ENCODE results near the gene CMTM3. TPM values are rescaled to one million over a fixed set of nuclear protein-coding genes. Genes with fewer than 3 reads are reported as not detected.
"Not testable (repeated sequence)": the region's sequence is repeated elsewhere in the genome, so short reads cannot be mapped to it uniquely, and the experiment has no call there.

Gene CMTM3
- polyA plus RNA-seq, 1 experiment = 35.5 TPM

DNA sequence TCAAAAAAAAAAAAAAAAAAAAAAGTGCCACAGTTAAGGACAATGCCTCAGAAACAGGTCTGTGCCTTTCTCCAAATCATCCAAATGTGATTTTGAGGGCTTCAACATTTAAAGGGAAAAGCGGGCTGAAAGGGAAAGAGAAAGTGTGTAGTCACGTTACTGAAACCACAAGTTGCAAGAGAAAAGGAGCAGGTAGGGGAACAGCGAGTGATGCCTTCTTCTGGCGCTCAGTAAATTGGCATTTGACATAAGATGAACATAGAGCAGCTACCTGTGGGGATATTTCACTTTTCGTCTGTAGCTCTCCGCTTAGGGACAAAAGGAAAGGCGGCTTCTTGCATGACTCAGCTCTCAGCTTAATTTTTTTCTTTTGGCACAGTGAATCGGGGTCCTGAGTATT lies 14.2 kb upstream of the CMTM3 start:
- DNase-seq (ENCODE audit: low read depth) = no peak
- TF ChIP-seq, protein P1, sequence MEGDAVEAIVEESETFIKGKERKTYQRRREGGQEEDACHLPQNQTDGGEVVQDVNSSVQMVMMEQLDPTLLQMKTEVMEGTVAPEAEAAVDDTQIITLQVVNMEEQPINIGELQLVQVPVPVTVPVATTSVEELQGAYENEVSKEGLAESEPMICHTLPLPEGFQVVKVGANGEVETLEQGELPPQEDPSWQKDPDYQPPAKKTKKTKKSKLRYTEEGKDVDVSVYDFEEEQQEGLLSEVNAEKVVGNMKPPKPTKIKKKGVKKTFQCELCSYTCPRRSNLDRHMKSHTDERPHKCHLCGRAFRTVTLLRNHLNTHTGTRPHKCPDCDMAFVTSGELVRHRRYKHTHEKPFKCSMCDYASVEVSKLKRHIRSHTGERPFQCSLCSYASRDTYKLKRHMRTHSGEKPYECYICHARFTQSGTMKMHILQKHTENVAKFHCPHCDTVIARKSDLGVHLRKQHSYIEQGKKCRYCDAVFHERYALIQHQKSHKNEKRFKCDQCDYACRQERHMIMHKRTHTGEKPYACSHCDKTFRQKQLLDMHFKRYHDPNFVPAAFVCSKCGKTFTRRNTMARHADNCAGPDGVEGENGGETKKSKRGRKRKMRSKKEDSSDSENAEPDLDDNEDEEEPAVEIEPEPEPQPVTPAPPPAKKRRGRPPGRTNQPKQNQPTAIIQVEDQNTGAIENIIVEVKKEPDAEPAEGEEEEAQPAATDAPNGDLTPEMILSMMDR (IDR thresholded peaks at IDR 0.05; ENCODE audit: insufficient read depth, low read depth, low read length) = no peak
- CTCF ChIA-PET = interaction anchor here (0.9 to 1.6 kb wide), 2 partner anchors 13 to 236 kb away, joined by 3 read pairs; no protein-coding TSS in a partner anchor
- peaks cover 7% of the 10 kb centered on the region for H3K27me3 ChIP-seq (ENCODE audit: control insufficient read depth, insufficient read depth, low read length)
- H3K4me3 ChIP-seq (ENCODE audit: low read depth, low read length) = no peak overlapping the region
- H3K36me3 ChIP-seq (ENCODE audit: control insufficient read depth, insufficient read depth, low read length) = no peaks in the 10 kb centered on the region
- POLR2A ChIA-PET = no interaction called here

DNA sequence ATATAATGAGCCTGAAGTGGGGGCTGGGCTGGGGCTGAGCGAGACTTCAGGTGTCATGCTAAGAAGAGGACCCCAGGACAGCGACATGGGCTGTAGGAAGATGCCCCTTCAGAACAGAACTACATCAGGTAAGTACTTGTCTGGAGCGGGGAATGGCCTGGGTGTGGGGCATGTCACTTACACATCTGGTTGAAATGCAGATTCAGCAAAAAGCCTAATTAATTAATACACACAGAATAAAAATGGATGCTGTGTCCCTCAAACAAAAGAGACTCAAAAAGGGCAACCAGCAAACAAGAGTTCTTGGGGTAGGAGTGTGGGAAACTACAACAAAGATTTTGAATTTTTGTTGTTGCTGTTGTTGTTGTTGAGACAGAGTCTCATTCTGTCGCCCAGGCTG lies 13.5 kb upstream of the CMTM3 start:
- no peak for DNase-seq (ENCODE audit: low read depth)
- Histone ChIP-seq H3K4me3 (ENCODE audit: low read depth, low read length) (no peak overlapping the region), H3K27me3 (ENCODE audit: control insufficient read depth, insufficient read depth, low read length) (peaks cover 7% of the 10 kb centered on the region), H3K36me3 (ENCODE audit: control insufficient read depth, insufficient read depth, low read length) (no peaks in the 10 kb centered on the region)
- ChIA-PET CTCF (interaction anchor here (0.9 kb wide), 1 partner anchor 13 kb away, joined by 3 read pairs; no protein-coding TSS in a partner anchor), POLR2A (no interaction called here)
- TF ChIP-seq, protein P1 (IDR thresholded peaks at IDR 0.05; ENCODE audit: insufficient read depth, low read depth, low read length) = no peak

DNA sequence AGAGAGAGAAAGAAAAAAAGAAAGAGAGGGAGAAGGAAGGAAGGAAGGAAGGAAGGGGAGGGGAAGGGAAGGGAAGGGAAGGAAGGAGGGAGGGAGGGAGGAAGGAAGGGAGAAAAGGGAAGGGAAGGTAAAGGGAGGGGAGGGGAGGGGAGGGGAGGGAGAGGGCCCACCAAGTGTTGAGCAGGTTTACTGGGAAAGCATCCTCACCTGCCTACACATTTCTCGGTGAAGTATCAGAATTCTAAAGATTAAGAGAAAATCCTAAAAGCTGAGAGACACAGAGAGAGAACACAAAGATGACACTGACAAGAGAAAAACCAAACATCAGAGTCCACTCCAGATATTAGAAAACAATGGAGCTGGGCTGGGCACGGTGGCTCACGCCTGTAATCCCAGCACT lies 12.3 kb upstream of the CMTM3 start:
- ChIA-PET CTCF (no interaction called here), POLR2A (no interaction called here)
- DNase-seq (ENCODE audit: low read depth) = no peak
- TF ChIP-seq, protein P1 (IDR thresholded peaks at IDR 0.05; ENCODE audit: insufficient read depth, low read depth, low read length) = no peak
- H3K27me3 ChIP-seq (ENCODE audit: control insufficient read depth, insufficient read depth, low read length) = peaks cover 7% of the 10 kb centered on the region
- H3K4me3 ChIP-seq (ENCODE audit: low read depth, low read length) = no peak overlapping the region
- H3K36me3 ChIP-seq (ENCODE audit: control insufficient read depth, insufficient read depth, low read length) = no peaks in the 10 kb centered on the region

DNA sequence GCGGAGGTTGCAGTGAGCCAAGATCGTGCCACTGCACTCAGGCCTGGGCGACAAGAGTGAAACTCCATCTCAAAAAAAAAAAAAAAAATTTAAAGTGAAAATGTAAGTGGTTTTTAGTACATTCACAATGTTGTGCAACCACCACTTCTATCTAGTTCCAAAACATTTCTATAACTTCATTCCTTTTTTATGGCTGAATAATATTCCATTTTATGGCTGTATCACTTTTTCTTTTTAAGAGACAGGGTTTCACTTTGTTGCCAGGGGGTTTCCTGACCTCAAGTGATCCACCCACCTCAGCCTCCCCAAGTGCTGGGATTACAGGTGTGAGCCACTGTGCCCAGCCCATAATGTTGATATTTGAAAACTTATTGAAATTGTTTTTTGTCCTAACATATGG lies 11.7 kb upstream of the CMTM3 start:
- peaks cover 7% of the 10 kb centered on the region for H3K27me3 ChIP-seq (ENCODE audit: control insufficient read depth, insufficient read depth, low read length)
- TF ChIP-seq, protein P1 (IDR thresholded peaks at IDR 0.05; ENCODE audit: insufficient read depth, low read depth, low read length) = no peak
- POLR2A ChIA-PET = interaction anchor here (0.6 kb wide), 1 partner anchor 100 kb away, joined by 3 read pairs; no protein-coding TSS in a partner anchor
- CTCF ChIA-PET = interaction anchor here (1.4 kb wide), 1 partner anchor 11 kb away, joined by 4 read pairs; no protein-coding TSS in a partner anchor
- H3K36me3 ChIP-seq (ENCODE audit: control insufficient read depth, insufficient read depth, low read length) = no peaks in the 10 kb centered on the region
- H3K4me3 ChIP-seq (ENCODE audit: low read depth, low read length) = no peak overlapping the region
- DNase-seq (ENCODE audit: low read depth) = no peak

DNA sequence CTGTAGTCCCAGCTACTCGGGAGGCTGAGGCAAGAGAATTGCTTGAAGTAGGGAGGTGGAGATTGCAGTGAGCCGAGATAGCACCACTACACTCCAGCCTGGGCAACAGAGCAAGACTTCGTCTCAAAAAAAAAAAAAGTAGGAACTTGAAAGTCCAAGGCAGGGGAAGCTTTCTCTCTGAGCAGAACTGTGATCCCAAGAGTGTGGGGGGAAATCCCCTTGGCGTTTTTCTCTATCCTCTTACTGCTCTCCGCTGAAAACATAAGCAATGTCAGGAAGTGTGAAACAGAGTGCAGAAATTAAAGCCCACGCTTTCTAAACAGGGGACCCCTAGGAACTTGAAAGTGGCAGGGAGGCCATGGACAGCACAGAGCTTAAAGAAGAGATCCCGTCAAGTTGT lies 9.8 kb upstream of the CMTM3 start:
- TF ChIP-seq, protein P1 (IDR thresholded peaks at IDR 0.05; ENCODE audit: insufficient read depth, low read depth, low read length) = no peak
- ChIA-PET POLR2A (no interaction called here), CTCF (interaction anchor here (1.2 kb wide), 1 partner anchor 188 kb away, joined by 5 read pairs; no protein-coding TSS in a partner anchor)
- H3K27me3 ChIP-seq (ENCODE audit: control insufficient read depth, insufficient read depth, low read length) = peaks cover 7% of the 10 kb centered on the region
- no peak for DNase-seq (ENCODE audit: low read depth)
- H3K4me3 ChIP-seq (ENCODE audit: low read depth, low read length) = no peak overlapping the region
- no peaks in the 10 kb centered on the region for H3K36me3 ChIP-seq (ENCODE audit: control insufficient read depth, insufficient read depth, low read length)

DNA sequence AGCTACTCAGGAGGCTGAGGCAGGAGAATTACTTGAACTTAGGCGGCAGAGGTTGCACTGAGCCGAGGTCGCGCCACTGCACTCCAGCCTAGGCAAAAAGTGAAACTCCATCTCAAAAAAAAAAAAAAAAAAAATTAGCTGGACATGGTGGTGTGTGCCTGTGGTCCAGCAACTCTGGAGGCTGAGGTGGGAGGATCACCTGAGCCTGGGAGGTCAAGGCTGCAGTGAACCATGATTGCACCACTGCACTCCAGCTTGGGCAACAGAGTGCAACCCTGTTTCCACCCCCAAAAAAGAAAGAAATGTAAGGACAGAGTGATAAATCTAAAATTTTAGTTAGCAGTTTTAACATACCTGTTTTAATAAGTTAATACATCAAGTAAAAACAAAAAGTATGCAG lies 7.9 kb upstream of the CMTM3 start:
- H3K36me3 ChIP-seq (ENCODE audit: control insufficient read depth, insufficient read depth, low read length); POLR2A ChIA-PET; H3K4me3 ChIP-seq (ENCODE audit: low read depth, low read length); DNase-seq (ENCODE audit: low read depth); H3K27me3 ChIP-seq (ENCODE audit: control insufficient read depth, insufficient read depth, low read length): not testable (repeated sequence)
- CTCF ChIA-PET = interaction anchor here (1.1 to 1.2 kb wide), 2 partner anchors 146 to 190 kb away, joined by 3 read pairs; no protein-coding TSS in a partner anchor
